HepG2 (cell line): ENCODE results near the gene TOX2. TPM values are rescaled to one million over a fixed set of nuclear protein-coding genes. Genes with fewer than 3 reads are reported as not detected.

Source experiments
- ATAC-seq: fragments of 200-7000 bp; cut with Tn5 transposase; 3 replicates; pipeline ENCODE4 v1.9.1; 2020; ENCODE audit warnings: mild to moderate bottlenecking, moderate library complexity
- BruUV-seq: library from RNA; stranded (reverse); fragments of 400-500 nt; replicated peaks from 2 replicates; lab custom pipeline; 2021; lab: Mats Ljungman, UMichigan
- CTCF ChIA-PET: fragments of 300-600 bp; formaldehyde crosslinking; extraction: SDS; loops from one replicate; lab custom pipeline; 2021; ENCODE audit warnings: low total read pairs, inconsistent platforms, low intra/inter-chr PET ratio; lab: Yijun Ruan, JAX
- POLR2A ChIA-PET: fragments of 350-600 bp; sonication (Branson Sonifier 250); formaldehyde crosslinking; loops from one replicate; lab custom pipeline; 2020; ENCODE audit warnings: antibody characterized with exemption, inconsistent platforms; lab: Yijun Ruan, JAX
- DNase-seq: peaks from one replicate; pipeline ENCODE4 v3.0.0-alpha.2; 2015; ENCODE audit warnings: low spot score
- FAIRE-seq: peaks from 3 replicates; lab custom pipeline; 2011; peaks lifted over from hg19 to GRCh38; lab: Jason Lieb, UNC
- H2AFZ ChIP-seq: one replicate; pipeline ENCODE4 v1.6.1; 2011; ENCODE audit warnings: low read length, inconsistent platforms
- H3K27ac ChIP-seq: fragments of 300-600 bp; 3 replicates; pipeline ENCODE4 v1.8.0; 2011; ENCODE audit warnings: mixed run types, mild to moderate bottlenecking, mixed read lengths, low read length, inconsistent platforms; ENCODE audit not compliant: insufficient read depth; ENCODE audit errors: extremely low read length
- H3K27me3 ChIP-seq, 2 experiments: fragments of 200-600 bp in 1 of 2; 2 replicates in 1 of 2; 3 replicates in 1 of 2; pipeline versions ENCODE4 v1.6.0 to v1.8.0; 2011; ENCODE audit warnings: low read length in 2 of 2, mild to moderate bottlenecking in 2 of 2, moderate library complexity in 2 of 2, inconsistent platforms in 1 of 2; ENCODE audit not compliant: insufficient read depth in 2 of 2, control insufficient read depth in 1 of 2
- H3K36me3 ChIP-seq, 2 experiments: fragments of 200-600 bp in 1 of 2; replicated peaks in 1 of 2; 2 replicates in 1 of 2; 3 replicates in 1 of 2; pipeline versions ENCODE4 v1.5.1 to v1.8.0; 2011; ENCODE audit warnings: low read length in 2 of 2, inconsistent platforms in 1 of 2; ENCODE audit not compliant: insufficient read depth in 2 of 2, control insufficient read depth in 1 of 2
- H3K4me1 ChIP-seq: 2 replicates; pipeline ENCODE4 v1.5.1; 2012; ENCODE audit warnings: low read length, inconsistent platforms; ENCODE audit not compliant: insufficient read depth
- H3K4me2 ChIP-seq: 2 replicates; pipeline ENCODE4 v1.6.0; 2011; ENCODE audit warnings: low read depth, low read length, inconsistent platforms
- H3K4me3 ChIP-seq, 3 experiments: fragments of 200-600 bp in 1 of 3; sonication (generic), shearing (Covaris generic) in 1 of 3; replicated peaks in 1 of 3; 2 replicates each; pipeline ENCODE4 v1.5.1; 2011 to 2016; ENCODE audit warnings: low read length in 3 of 3, inconsistent platforms in 2 of 3, low read depth in 2 of 3, mild to moderate bottlenecking in 2 of 3, control low read depth in 1 of 3, mixed read lengths in 1 of 3; ENCODE audit not compliant: insufficient read depth in 1 of 3
- H3K79me2 ChIP-seq: one replicate; pipeline ENCODE4 v1.6.1; 2011; ENCODE audit warnings: low read length, inconsistent platforms; ENCODE audit not compliant: insufficient read depth
- H3K9ac ChIP-seq: 2 replicates; pipeline ENCODE4 v1.6.0; 2011; ENCODE audit warnings: mild to moderate bottlenecking, low read depth, low read length, inconsistent platforms; ENCODE audit not compliant: insufficient read depth
- H3K9me3 ChIP-seq: 2 replicates; pipeline ENCODE4 v1.5.1; 2012; ENCODE audit warnings: mild to moderate bottlenecking, low read length
- H4K20me1 ChIP-seq: 2 replicates; pipeline ENCODE4 v1.6.0; 2011; ENCODE audit warnings: inconsistent platforms, mild to moderate bottlenecking, low read length, moderate library complexity; ENCODE audit not compliant: insufficient read depth
- ELF4 ChIP-seq: sonication (generic); formaldehyde crosslinking; IDR thresholded peaks from 2 replicates; pipeline ENCODE4 v1.5.0; 2020; ENCODE audit warnings: missing genetic modification reagents, mild to moderate bottlenecking, moderate library complexity, borderline replicate concordance
- KLF11 ChIP-seq: IDR thresholded peaks from 2 replicates; pipeline ENCODE4 v1.6.1; 2016; ENCODE audit warnings: missing compliant biosample characterization
- MED8 ChIP-seq: sonication (generic); formaldehyde crosslinking; IDR thresholded peaks from 2 replicates; pipeline ENCODE4 v1.8.1; 2023; ENCODE audit warnings: mild to moderate bottlenecking, missing genetic modification reagents; ENCODE audit not compliant: insufficient replicate concordance
- MIER3 ChIP-seq: IDR thresholded peaks from 2 replicates; pipeline ENCODE4 v1.6.1; 2016; ENCODE audit warnings: missing compliant biosample characterization, borderline replicate concordance
- NFE2L1 ChIP-seq: sonication (generic); formaldehyde crosslinking; IDR thresholded peaks from 2 replicates; pipeline ENCODE4 v1.4.0; 2020; ENCODE audit warnings: missing genetic modification reagents, mild to moderate bottlenecking, borderline replicate concordance
- NR2F6 ChIP-seq, 2 experiments: IDR thresholded peaks; 2 replicates each; pipeline ENCODE4 v1.6.1; 2016; ENCODE audit warnings: antibody characterized with exemption in 1 of 2, mild to moderate bottlenecking in 1 of 2
- POLR2AphosphoS5 ChIP-seq: IDR thresholded peaks from 2 replicates; pipeline ENCODE4 v1.6.1; 2012; ENCODE audit warnings: low read depth, low read length
- RBFOX2 ChIP-seq: fragments of 200-400 bp; formaldehyde crosslinking; IDR thresholded peaks from 2 replicates; pipeline ENCODE4 v1.6.1; 2017; ENCODE audit warnings: low read depth, mild to moderate bottlenecking, low read length
- TBX3 ChIP-seq: fragments of 450-650 bp; IDR thresholded peaks from 2 replicates; pipeline ENCODE4 v1.6.1; 2017; ENCODE audit warnings: antibody characterized with exemption, mild to moderate bottlenecking, inconsistent platforms, borderline replicate concordance
- U2AF1 ChIP-seq: fragments of 200-400 bp; formaldehyde crosslinking; optimal IDR thresholded peaks from 2 replicates; pipeline ENCODE3; 2017; ENCODE audit warnings: mild to moderate bottlenecking, low read depth, low read length
- ZBTB3 ChIP-seq: sonication (generic); formaldehyde crosslinking; IDR thresholded peaks from 2 replicates; pipeline ENCODE4 v1.4.0; 2020; ENCODE audit warnings: low read depth, mild to moderate bottlenecking, moderate library complexity, missing genetic modification reagents, borderline replicate concordance
- ZNF430 ChIP-seq: sonication (generic); formaldehyde crosslinking; IDR thresholded peaks from 2 replicates; pipeline ENCODE4 v1.9.0; 2021; ENCODE audit warnings: mild to moderate bottlenecking, missing genetic modification reagents
- ZNF766 ChIP-seq: sonication (generic); formaldehyde crosslinking; IDR thresholded peaks from 2 replicates; pipeline ENCODE4 v1.5.0; 2020; ENCODE audit warnings: missing genetic modification reagents, borderline replicate concordance
- WGBS: methylation state at CpG from one replicate; pipeline ENCODE4 v1.1.6; 2017; ENCODE audit warnings: low lambda C conversion rate; 5-methylcytosine and 5-hydroxymethylcytosine counted together
- in situ Hi-C: cut with HindIII; loops from 2 replicates; pipeline ENCODE4 v1.10.0; 2017; ENCODE audit warnings: low pct_unique_long_range_greater_than_20kb; ENCODE audit not compliant: extremely low pct_ligation_motif_present
- intact Hi-C: fragments of 100-400 bp; cut with micrococcal nuclease; formaldehyde crosslinking; loops from one replicate; pipeline ENCODE4 v1.10.0; 2022; ENCODE audit not compliant: unreplicated experiment
- polyA plus RNA-seq, 8 experiments: library from polyadenylated mRNA; depleted of rRNA in 3 of 8; stranded (reverse) in 7 of 8; unstranded in 1 of 8; fragments of >200 nt; fragmentation: Illumina TruSeq in 4 of 8; extraction: Trizol in 4 of 8; gene quantifications; 2 replicates each; pipeline versions ENCODE4 v1.2.1 to v1.2.3, GENCODE V29; 2011 to 2016; ENCODE audit warnings: low read depth in 4 of 8, missing spikeins in 1 of 8, mixed read lengths in 1 of 8; ENCODE audit not compliant: insufficient read depth in 1 of 8
- total RNA-seq, 5 experiments: library from RNA; depleted of rRNA; stranded (reverse); fragments of >200 nt; fragmentation: Illumina TruSeq; extraction: Trizol; gene quantifications; 2 replicates each; pipeline ENCODE4 v1.2.3, GENCODE V29; 2016; ENCODE audit warnings: low read depth in 1 of 5
- TF ChIP-seq, protein P1 (sequence below): sonication (generic); formaldehyde crosslinking; conservative IDR thresholded peaks from 2 replicates; pipeline ENCODE4 v1.4.0; 2020; ENCODE audit warnings: missing genetic modification reagents

Gene TOX2
- total and polyA plus RNA-seq, 2 of the 13 experiments (the other 11 are each of a cell fraction or from before 2014, with no cell fraction given), result not detected

DNA sequence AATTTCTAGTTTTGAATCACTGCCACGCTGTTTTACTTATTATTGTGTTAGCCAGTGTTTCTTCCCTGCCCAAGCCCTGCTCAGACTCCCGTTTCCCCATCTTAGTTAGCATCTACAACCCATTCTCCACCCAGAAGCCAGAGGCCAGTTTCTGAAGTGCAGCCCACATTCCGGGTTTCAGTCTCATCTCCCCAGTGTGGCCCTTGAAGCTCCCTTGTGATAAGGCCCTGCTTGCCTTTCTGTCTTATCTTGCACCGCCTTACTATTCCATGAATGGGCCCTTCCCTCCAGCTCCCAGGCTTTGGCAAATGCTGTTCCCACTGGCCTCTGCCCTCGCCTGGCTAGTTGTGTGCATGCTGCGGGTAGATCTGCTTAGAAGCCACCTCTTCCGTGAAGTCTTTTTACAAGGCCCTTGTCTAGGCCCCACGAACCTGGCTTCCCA lies 41.1 kb downstream of the TOX2 start:
- Histone ChIP-seq H3K4me3 (no peak overlapping the region), H3K9me3 (peaks cover 11% of the 10 kb centered on the region; the same call in 1 of the 2 replicates), H3K27ac (no peak overlapping the region), H3K27me3 (peaks cover 0 to 24% of the 10 kb centered on the region in 2 experiments; a peak in 2 of 5 replicates), H3K4me2 (no peak overlapping the region), H2AFZ (no peak overlapping the region), H3K4me1 (peaks cover 26% of the 10 kb centered on the region), H4K20me1 (no peaks in the 10 kb centered on the region)
- ChIA-PET POLR2A (no interaction called here), CTCF (no interaction called here)
- no peak for FAIRE-seq
- no peak for DNase-seq
- intact Hi-C loops, result no loop called here
- no peak for TF ChIP-seq RBFOX2
- TF ChIP-seq, all 625 proteins: peak for 0
- 38% methylated on average over 8 of the region's 8 CpGs for WGBS
- H3K9ac ChIP-seq, result no peak overlapping the region
- in situ Hi-C loops, result no loop called here
- no peak for ATAC-seq
- no peaks in the 10 kb centered on the region for H3K79me2 ChIP-seq
- BruUV-seq, result no TSS peak
- H3K36me3 ChIP-seq, result no peaks in the 10 kb centered on the region

DNA sequence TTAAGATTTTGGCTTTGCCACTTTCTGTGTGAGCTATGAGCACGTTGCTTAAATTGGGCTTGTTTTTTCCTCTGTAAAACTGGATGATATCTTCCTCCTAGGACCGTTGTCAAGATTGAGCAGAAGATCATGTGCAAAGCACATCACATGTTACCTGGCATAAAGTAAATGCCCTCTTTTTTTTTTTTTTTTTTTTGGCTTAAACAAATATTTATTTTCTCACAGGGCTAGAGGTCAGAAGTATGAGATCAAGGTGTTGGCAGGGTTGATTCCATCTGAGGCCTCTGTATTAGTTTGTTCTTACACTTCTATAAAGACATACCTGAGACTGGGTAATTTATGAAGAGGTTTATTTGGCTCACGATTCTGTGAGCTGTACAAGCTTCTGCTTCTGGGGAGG lies 42.7 kb downstream of the TOX2 start:
- in situ Hi-C loops (no loop called here), intact Hi-C loops (no loop called here)
- TF ChIP-seq POLR2AphosphoS5, result no peak
- TF ChIP-seq U2AF1, result no peak
- TF ChIP-seq, protein P1, sequence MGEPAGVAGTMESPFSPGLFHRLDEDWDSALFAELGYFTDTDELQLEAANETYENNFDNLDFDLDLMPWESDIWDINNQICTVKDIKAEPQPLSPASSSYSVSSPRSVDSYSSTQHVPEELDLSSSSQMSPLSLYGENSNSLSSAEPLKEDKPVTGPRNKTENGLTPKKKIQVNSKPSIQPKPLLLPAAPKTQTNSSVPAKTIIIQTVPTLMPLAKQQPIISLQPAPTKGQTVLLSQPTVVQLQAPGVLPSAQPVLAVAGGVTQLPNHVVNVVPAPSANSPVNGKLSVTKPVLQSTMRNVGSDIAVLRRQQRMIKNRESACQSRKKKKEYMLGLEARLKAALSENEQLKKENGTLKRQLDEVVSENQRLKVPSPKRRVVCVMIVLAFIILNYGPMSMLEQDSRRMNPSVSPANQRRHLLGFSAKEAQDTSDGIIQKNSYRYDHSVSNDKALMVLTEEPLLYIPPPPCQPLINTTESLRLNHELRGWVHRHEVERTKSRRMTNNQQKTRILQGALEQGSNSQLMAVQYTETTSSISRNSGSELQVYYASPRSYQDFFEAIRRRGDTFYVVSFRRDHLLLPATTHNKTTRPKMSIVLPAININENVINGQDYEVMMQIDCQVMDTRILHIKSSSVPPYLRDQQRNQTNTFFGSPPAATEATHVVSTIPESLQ (CRISPR knock-in tag), result no peak
- TF ChIP-seq MIER3, result no peak
- TF ChIP-seq ZBTB3, result no peak
- no peak for TF ChIP-seq KLF11 (CRISPR knock-in tag)
- no peak for TF ChIP-seq MED8 (CRISPR knock-in tag)
- no peak for TF ChIP-seq NFE2L1
- TF ChIP-seq ZNF766 (CRISPR knock-in tag), result peak; percentile 26; the same call in 1 of the 2 replicates
- no peak for TF ChIP-seq ELF4 (CRISPR knock-in tag)
- TF ChIP-seq TBX3, result no peak
- peak; percentile 14; the same call in 1 of the 2 replicates for TF ChIP-seq NR2F6 (IDR thresholded peaks at IDR 0.05)
- no peak for TF ChIP-seq NR2F6 (CRISPR knock-in tag; IDR thresholded peaks at IDR 0.05)
- no peak for TF ChIP-seq ZNF430
- H3K36me3 ChIP-seq, result no peaks in the 10 kb centered on the region
- no peak overlapping the region for H2AFZ ChIP-seq
- no peak for ATAC-seq
- H3K4me1 ChIP-seq, result peaks cover 26% of the 10 kb centered on the region
- BruUV-seq, result no TSS peak
- H3K79me2 ChIP-seq, result no peaks in the 10 kb centered on the region
- no peak overlapping the region for H3K4me3 ChIP-seq
- DNase-seq, result no peak
- H3K27me3 ChIP-seq, result peaks cover 0 to 17% of the 10 kb centered on the region in 2 experiments; a peak in 2 of 5 replicates
- H3K4me2 ChIP-seq, result no peak overlapping the region
- no peak for FAIRE-seq
- no peak overlapping the region for H3K9ac ChIP-seq
- CTCF ChIA-PET, result no interaction called here
- H3K9me3 ChIP-seq, result peaks cover 11% of the 10 kb centered on the region; the same call in 1 of the 2 replicates
- H4K20me1 ChIP-seq, result no peaks in the 10 kb centered on the region
- 8% methylated on average over 3 of the region's 3 CpGs for WGBS
- POLR2A ChIA-PET, result no interaction called here
- H3K27ac ChIP-seq, result no peak overlapping the region
